ENCODE data around the gene FAM53A. TPM values are rescaled to one million over a fixed set of nuclear protein-coding genes. Genes with fewer than 3 reads are reported as not detected.

Gene FAM53A
- total and polyA plus RNA-seq, 2 of the 13 experiments (the other 11 are each of a cell fraction or from before 2014, with no cell fraction given) = 0.48 to 1.1 TPM

DNA sequence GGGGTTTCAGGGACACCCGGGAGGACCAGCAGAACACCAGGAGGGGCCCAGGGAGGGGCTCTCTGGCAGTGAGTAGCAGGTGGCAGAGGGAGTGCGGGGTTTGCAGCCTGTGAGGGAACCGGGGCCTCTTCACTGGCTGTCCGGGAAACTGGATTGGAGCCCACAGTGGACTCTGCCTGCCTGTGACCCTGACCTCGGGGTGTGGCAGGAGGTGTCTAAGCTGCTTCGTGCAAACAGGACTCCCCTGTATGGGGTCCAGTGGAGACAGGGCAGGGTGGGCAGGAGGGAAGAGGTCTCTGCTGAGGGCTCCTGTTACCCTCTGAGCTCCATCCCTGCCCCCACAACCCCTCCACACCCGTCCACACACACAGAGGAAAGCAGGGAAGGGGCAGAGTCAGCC is 50.1 kb downstream of the FAM53A start (continued):
- TF ChIP-seq TBX2 (CRISPR knock-in tag; IDR thresholded peaks at IDR 0.05; ENCODE audit: borderline replicate concordance) = peak; percentile 41; the same call in 1 of the 2 replicates

DNA sequence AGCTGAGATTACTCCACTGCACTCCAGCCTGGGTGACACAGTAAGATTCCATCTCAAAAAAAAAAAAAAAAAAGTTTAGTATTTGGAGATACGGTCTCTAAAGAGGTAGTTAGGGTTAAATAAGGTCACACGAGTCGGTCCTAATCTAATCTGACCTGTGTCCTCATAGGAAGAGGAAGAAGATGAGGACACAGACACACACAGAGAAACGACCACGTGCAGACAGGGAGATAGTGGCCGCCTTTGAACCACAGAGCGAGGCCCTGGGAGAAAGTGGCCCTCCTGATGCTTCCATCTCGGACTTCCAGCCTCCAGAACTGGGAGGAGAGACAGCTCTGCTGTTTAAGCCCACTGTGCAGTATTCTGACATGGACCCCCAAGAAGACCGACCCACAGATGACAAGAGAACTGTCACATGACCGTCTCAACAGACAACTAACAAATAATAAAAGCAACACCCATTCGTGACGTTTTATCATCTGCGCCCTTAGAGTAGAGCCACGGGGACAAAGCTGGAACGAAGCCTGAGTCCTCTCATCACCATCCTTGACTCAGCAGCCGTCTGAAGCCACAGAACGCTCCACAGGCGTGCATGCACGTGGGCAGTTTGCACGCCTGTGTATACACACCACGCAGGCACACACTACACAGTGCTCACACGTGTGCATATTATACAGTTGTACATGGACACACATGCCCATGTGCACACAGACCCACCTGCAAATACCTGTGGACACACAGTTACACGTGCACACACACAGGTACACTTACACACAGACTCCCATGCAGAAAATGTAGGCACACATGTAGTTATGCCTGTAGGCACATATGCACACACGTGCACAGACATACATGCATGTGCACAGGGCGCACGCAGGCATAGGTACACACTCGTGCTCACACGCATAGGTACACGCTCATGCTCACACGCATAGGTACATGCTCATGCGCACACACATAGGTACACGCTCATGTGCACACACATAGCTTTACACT is 51.7 kb downstream of the FAM53A start:
- no peak for DNase-seq (ENCODE audit: low spot score)
- H3K79me2 ChIP-seq (ENCODE audit: insufficient read depth, low read length) = no peaks in the 10 kb centered on the region
- 48% methylated on average over 22 of the region's 32 CpGs for WGBS (ENCODE audit: low lambda C conversion rate)
- no TSS peak for BruUV-seq (replicated peaks)
- TF ChIP-seq, protein P1, sequence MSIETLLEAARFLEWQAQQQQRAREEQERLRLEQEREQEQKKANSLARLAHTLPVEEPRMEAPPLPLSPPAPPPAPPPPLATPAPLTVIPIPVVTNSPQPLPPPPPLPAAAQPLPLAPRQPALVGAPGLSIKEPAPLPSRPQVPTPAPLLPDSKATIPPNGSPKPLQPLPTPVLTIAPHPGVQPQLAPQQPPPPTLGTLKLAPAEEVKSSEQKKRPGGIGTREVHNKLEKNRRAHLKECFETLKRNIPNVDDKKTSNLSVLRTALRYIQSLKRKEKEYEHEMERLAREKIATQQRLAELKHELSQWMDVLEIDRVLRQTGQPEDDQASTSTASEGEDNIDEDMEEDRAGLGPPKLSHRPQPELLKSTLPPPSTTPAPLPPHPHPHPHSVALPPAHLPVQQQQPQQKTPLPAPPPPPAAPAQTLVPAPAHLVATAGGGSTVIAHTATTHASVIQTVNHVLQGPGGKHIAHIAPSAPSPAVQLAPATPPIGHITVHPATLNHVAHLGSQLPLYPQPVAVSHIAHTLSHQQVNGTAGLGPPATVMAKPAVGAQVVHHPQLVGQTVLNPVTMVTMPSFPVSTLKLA (IDR thresholded peaks at IDR 0.05) = peak; percentile 83
- TF ChIP-seq ZSCAN9 (CRISPR knock-in tag; IDR thresholded peaks at IDR 0.05; ENCODE audit: borderline replicate concordance) (no peak), NRL (CRISPR knock-in tag; IDR thresholded peaks at IDR 0.05; ENCODE audit: borderline replicate concordance) (0 out of 2 replicates have a peak, but pooled peaks have one; percentile 24), ZFP36L1 (CRISPR knock-in tag; IDR thresholded peaks at IDR 0.05) (no peak), HHEX (CRISPR knock-in tag; IDR thresholded peaks at IDR 0.05) (no peak)
- TF ChIP-seq, protein P2, sequence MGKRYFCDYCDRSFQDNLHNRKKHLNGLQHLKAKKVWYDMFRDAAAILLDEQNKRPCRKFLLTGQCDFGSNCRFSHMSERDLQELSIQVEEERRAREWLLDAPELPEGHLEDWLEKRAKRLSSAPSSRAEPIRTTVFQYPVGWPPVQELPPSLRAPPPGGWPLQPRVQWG (CRISPR knock-in tag; IDR thresholded peaks at IDR 0.05; ENCODE audit: borderline replicate concordance, low read depth) = no peak
- H2AFZ ChIP-seq (ENCODE audit: low read length) = no peak overlapping the region
- POLR2A ChIA-PET = no interaction called here
- peaks cover 24% of the 10 kb centered on the region for H3K4me1 ChIP-seq (ENCODE audit: insufficient read depth, low read length)
- CTCF ChIA-PET (ENCODE audit: low intra/inter-chr PET ratio, low total read pairs) = no interaction called here
- FAIRE-seq = no peak
- no peak overlapping the region for H3K27ac ChIP-seq (ENCODE audit: extremely low read length, insufficient read depth, low read length)
- H4K20me1 ChIP-seq (ENCODE audit: insufficient read depth, low read length) = no peaks in the 10 kb centered on the region
- intact Hi-C loops (cut with micrococcal nuclease; ENCODE audit: unreplicated experiment) = no loop called here
- peaks cover 0 to 43% of the 10 kb centered on the region in 2 experiments; a peak in 4 of 5 replicates for H3K27me3 ChIP-seq (ENCODE audit: control insufficient read depth in 1 of 2, insufficient read depth in 2 of 2, low read length in 2 of 2)
- H3K4me3 ChIP-seq (replicated peaks in 1 of 3; ENCODE audit: insufficient read depth in 1 of 3, low read depth in 2 of 3, low read length in 3 of 3) = no peak overlapping the region
- H3K36me3 ChIP-seq (replicated peaks in 1 of 2; ENCODE audit: control insufficient read depth in 1 of 2, insufficient read depth in 2 of 2, low read length in 2 of 2) = no peaks in the 10 kb centered on the region
- in situ Hi-C loops (cut with HindIII; ENCODE audit: extremely low pct_ligation_motif_present, low pct_unique_long_range_greater_than_20kb) = no loop called here
- no peak for ATAC-seq
- H3K9me3 ChIP-seq (ENCODE audit: low read length) = no peaks in the 10 kb centered on the region
- H3K4me2 ChIP-seq (ENCODE audit: low read depth, low read length) = no peak overlapping the region
- no peak overlapping the region for H3K9ac ChIP-seq (ENCODE audit: insufficient read depth, low read depth, low read length)

Measured in HepG2 (cell line).